A549 (cell line): ENCODE measurements around the gene HOXC11. TPM values are rescaled to one million over a fixed set of nuclear protein-coding genes. Genes with fewer than 3 reads are reported as not detected.
A peak's percentile ranks its signal among the peaks of the same experiment; 100 is the strongest.

Experiments
- ATAC-seq, 2 experiments: fragments of 200-7000 bp in 1 of 2; fragments of >200 bp in 1 of 2; cut with Nextera tagmentation in 1 of 2; cut with Tn5 transposase in 1 of 2; 3 replicates each; pipeline versions ENCODE4 v1.8.0 to v1.9.1; 2018 to 2020; ENCODE audit warnings: mild to moderate bottlenecking in 1 of 2, moderate library complexity in 1 of 2
- CTCF ChIA-PET: fragments of 300-600 bp; sonication (Branson Sonifier 250); formaldehyde crosslinking; extraction: SDS; loops from one replicate; lab custom pipeline; 2021; ENCODE audit warnings: antibody characterized with exemption, inconsistent platforms; lab: Yijun Ruan, JAX
- POLR2A ChIA-PET: fragments of 350-600 bp; formaldehyde crosslinking; extraction: SDS; loops from one replicate; lab custom pipeline; 2021; ENCODE audit warnings: antibody characterized with exemption, inconsistent platforms; lab: Yijun Ruan, JAX
- DNase-seq, 2 experiments: peaks; one replicate each; pipeline versions ENCODE4 v3.0.0 to v3.0.0-alpha.2; 2011 to 2016; ENCODE audit warnings: low read depth in 1 of 2, low spot score in 1 of 2
- FAIRE-seq: peaks from 2 replicates; lab custom pipeline; 2011; peaks lifted over from hg19 to GRCh38; lab: Jason Lieb, UNC
- H3K27ac ChIP-seq, 2 experiments: fragments of >200 bp; sonication (Bioruptor Twin); formaldehyde crosslinking; 3 replicates each; pipeline ENCODE4 v1.5.1; 2016 to 2017
- H3K4me1 ChIP-seq: fragments of >200 bp; sonication (Bioruptor Twin); formaldehyde crosslinking; 3 replicates; pipeline ENCODE4 v1.6.1; 2016
- H3K4me2 ChIP-seq: fragments of >200 bp; sonication (Bioruptor Twin); formaldehyde crosslinking; 3 replicates; pipeline ENCODE4 v1.6.1; 2016
- H3K4me3 ChIP-seq: fragments of >200 bp; sonication (Bioruptor Twin); formaldehyde crosslinking; 3 replicates; pipeline ENCODE4 v1.5.1; 2016
- H3K9me3 ChIP-seq: fragments of >200 bp; sonication (Bioruptor Twin); formaldehyde crosslinking; 3 replicates; pipeline ENCODE4 v1.6.1; 2016
- BHLHE40 ChIP-seq: IDR thresholded peaks from 2 replicates; pipeline ENCODE4 v1.6.1; 2012; ENCODE audit warnings: low read depth, low read length, inconsistent platforms
- CBX8 ChIP-seq: fragments of 200-600 bp; sonication (generic); IDR thresholded peaks from 2 replicates; pipeline ENCODE4 v1.6.1; 2016
- EHMT2 ChIP-seq: fragments of 200-600 bp; sonication (generic); IDR thresholded peaks from 2 replicates; pipeline ENCODE4 v1.6.1; 2016; ENCODE audit warnings: antibody characterized with exemption, low read depth, mild to moderate bottlenecking, moderate library complexity
- FOSB ChIP-seq: fragments of 250-450 bp; sonication (Bioruptor Pico); IDR thresholded peaks from 2 replicates; pipeline ENCODE4 v1.5.0; 2020; ENCODE audit warnings: mild to moderate bottlenecking, moderate library complexity
- FOSL2 ChIP-seq, 2 experiments: fragments of 450-650 bp in 1 of 2; fragments of >200 bp in 1 of 2; sonication (Bioruptor Twin) in 1 of 2; formaldehyde crosslinking; IDR thresholded peaks; 2 replicates each; pipeline versions ENCODE4 v1.5.0 to v1.6.1; 2016 to 2020; ENCODE audit warnings: mild to moderate bottlenecking in 1 of 2, moderate library complexity in 1 of 2
- HOXB5 ChIP-seq: fragments of 250-450 bp; sonication (Bioruptor Pico); IDR thresholded peaks from 2 replicates; pipeline ENCODE4 v1.5.0; 2020; ENCODE audit warnings: mild to moderate bottlenecking, moderate library complexity
- JUN ChIP-seq, 2 experiments: fragments of >200 bp; sonication (Bioruptor Twin); formaldehyde crosslinking; IDR thresholded peaks; 2 replicates in 1 of 2; 3 replicates in 1 of 2; pipeline ENCODE4 v1.6.1; 2016 to 2017
- JUNB ChIP-seq: fragments of >200 bp; sonication (Bioruptor Twin); formaldehyde crosslinking; IDR thresholded peaks from 2 replicates; pipeline ENCODE4 v1.6.1; 2016
- KDM5A ChIP-seq: fragments of 200-600 bp; sonication (generic); IDR thresholded peaks from 2 replicates; pipeline ENCODE4 v1.6.1; 2016; ENCODE audit warnings: antibody characterized with exemption, mild to moderate bottlenecking
- MAFK ChIP-seq: fragments of 450-650 bp; IDR thresholded peaks from 2 replicates; pipeline ENCODE4 v1.6.1; 2014; ENCODE audit not compliant: partially characterized antibody
- NFE2L2 ChIP-seq: fragments of 150-350 bp; conservative IDR thresholded peaks from 2 replicates; pipeline ENCODE4 v1.6.1; 2014; ENCODE audit warnings: low read length
- POLR2A ChIP-seq: IDR thresholded peaks from 2 replicates; pipeline ENCODE4 v1.6.1; 2012; ENCODE audit warnings: mild to moderate bottlenecking, low read length
- POLR2AphosphoS2 ChIP-seq: conservative IDR thresholded peaks from 2 replicates; pipeline ENCODE4 v1.6.1; 2012; ENCODE audit warnings: low read length, improper control_type of control experiment, inconsistent platforms
- RAD21 ChIP-seq, 2 experiments: fragments of >200 bp in 1 of 2; sonication (Bioruptor Twin) in 1 of 2; formaldehyde crosslinking in 1 of 2; IDR thresholded peaks in 1 of 2; conservative IDR thresholded peaks in 1 of 2; 2 replicates in 1 of 2; 3 replicates in 1 of 2; pipeline ENCODE4 v1.6.1; 2012 to 2018; ENCODE audit warnings: inconsistent platforms in 1 of 2
- RCOR1 ChIP-seq: fragments of 150-350 bp; IDR thresholded peaks from 2 replicates; pipeline ENCODE4 v1.6.1; 2014; ENCODE audit warnings: antibody characterized with exemption, low read length, low read depth
- RFX5 ChIP-seq: fragments of 450-650 bp; IDR thresholded peaks from 2 replicates; pipeline ENCODE4 v1.7.1; 2014; ENCODE audit warnings: antibody characterized with exemption, mild to moderate bottlenecking, moderate library complexity
- SMC3 ChIP-seq: fragments of >200 bp; sonication (Bioruptor Twin); formaldehyde crosslinking; IDR thresholded peaks from 3 replicates; pipeline ENCODE4 v1.6.1; 2018; ENCODE audit warnings: inconsistent platforms
- SREBF2 ChIP-seq: fragments of 450-650 bp; IDR thresholded peaks from 2 replicates; pipeline ENCODE4 v1.6.1; 2014; ENCODE audit warnings: mild to moderate bottlenecking, moderate library complexity
- TFCP2L1 ChIP-seq: fragments of 250-450 bp; sonication (Bioruptor Pico); IDR thresholded peaks from 2 replicates; pipeline ENCODE4 v1.5.0; 2021; ENCODE audit warnings: mild to moderate bottlenecking
- ZFP36 ChIP-seq: fragments of 450-650 bp; IDR thresholded peaks from 2 replicates; pipeline ENCODE4 v1.6.1; 2014; ENCODE audit warnings: borderline replicate concordance; ENCODE audit not compliant: partially characterized antibody
- ZNF302 ChIP-seq: fragments of 250-450 bp; sonication (Bioruptor Pico); IDR thresholded peaks from 2 replicates; pipeline ENCODE4 v1.9.0; 2021; ENCODE audit warnings: inconsistent platforms, mild to moderate bottlenecking, moderate library complexity
- WGBS: methylation state at CpG from one replicate; pipeline ENCODE4 v1.1.6; 2017; ENCODE audit errors: missing lambda C conversion rate; 5-methylcytosine and 5-hydroxymethylcytosine counted together
- polyA plus RNA-seq, 4 experiments: library from polyadenylated mRNA; depleted of rRNA in 3 of 4; stranded (reverse); fragments of >200 nt; fragmentation: RNase III in 1 of 4; extraction: RNeasy Plus Mini Kit Qiagen cat#74134 plus additional on column Dnase treatment in 1 of 4; gene quantifications; 2 replicates in 3 of 4; 3 replicates in 1 of 4; pipeline ENCODE4 v1.2.3, GENCODE V29; 2011 to 2017
- TF ChIP-seq, protein P1 (sequence below): fragments of 200-600 bp; sonication (generic); IDR thresholded peaks from 2 replicates; pipeline ENCODE4 v1.6.1; 2016; ENCODE audit warnings: antibody characterized with exemption, mild to moderate bottlenecking, moderate library complexity
- TF ChIP-seq, protein P2 (sequence below): fragments of 250-450 bp; sonication (Bioruptor Pico); IDR thresholded peaks from 2 replicates; pipeline ENCODE4 v1.5.0; 2021; ENCODE audit warnings: mild to moderate bottlenecking, moderate library complexity, borderline replicate concordance
- TF ChIP-seq, protein P3 (sequence below): IDR thresholded peaks from 2 replicates; pipeline ENCODE4 v1.6.1; 2012
- TF ChIP-seq, protein P4 (sequence below): fragments of >200 bp; sonication (Bioruptor Twin); formaldehyde crosslinking; IDR thresholded peaks from 3 replicates; pipeline ENCODE4 v1.5.1; 2016

Gene HOXC11
- polyA plus RNA-seq, 2 of the 4 experiments (the other 2 are of a cell fraction), result 0.45 to 0.58 TPM

GRCh38 chr12:53988541-53989226, 15.8 kb downstream of the HOXC11 start:
- ATAC-seq (peak in 1 of 2 experiments; percentile 32; a peak in 3 of 6 replicates), FAIRE-seq (no peak), DNase-seq (no peak)
- H3K4me3 ChIP-seq, result no peak overlapping the region; the same call in 2 of the 3 replicates
- H3K4me2 ChIP-seq, result peak overlapping the region; percentile 87
- no peaks in the 10 kb centered on the region for H3K9me3 ChIP-seq
- TF ChIP-seq JUNB (no peak), POLR2AphosphoS2 (no peak), BHLHE40 (no peak), FOSB (CRISPR knock-in tag) (no peak), JUN (IDR thresholded peaks at IDR 0.05) (no peak), ZNF302 (CRISPR knock-in tag) (no peak), POLR2A (no peak), KDM5A (no peak), ZFP36 (no peak), RFX5 (no peak), NFE2L2 (no peak), HOXB5 (CRISPR knock-in tag) (no peak), EHMT2 (no peak), RAD21 (conservative IDR thresholded peaks at IDR 0.05 in 1 of 2, IDR thresholded peaks at IDR 0.05 in 1 of 2) (no peak), CBX8 (no peak), FOSL2 (IDR thresholded peaks at IDR 0.05) (no peak), FOSL2 (CRISPR knock-in tag; IDR thresholded peaks at IDR 0.05) (no peak)
- TF ChIP-seq, protein P1, sequence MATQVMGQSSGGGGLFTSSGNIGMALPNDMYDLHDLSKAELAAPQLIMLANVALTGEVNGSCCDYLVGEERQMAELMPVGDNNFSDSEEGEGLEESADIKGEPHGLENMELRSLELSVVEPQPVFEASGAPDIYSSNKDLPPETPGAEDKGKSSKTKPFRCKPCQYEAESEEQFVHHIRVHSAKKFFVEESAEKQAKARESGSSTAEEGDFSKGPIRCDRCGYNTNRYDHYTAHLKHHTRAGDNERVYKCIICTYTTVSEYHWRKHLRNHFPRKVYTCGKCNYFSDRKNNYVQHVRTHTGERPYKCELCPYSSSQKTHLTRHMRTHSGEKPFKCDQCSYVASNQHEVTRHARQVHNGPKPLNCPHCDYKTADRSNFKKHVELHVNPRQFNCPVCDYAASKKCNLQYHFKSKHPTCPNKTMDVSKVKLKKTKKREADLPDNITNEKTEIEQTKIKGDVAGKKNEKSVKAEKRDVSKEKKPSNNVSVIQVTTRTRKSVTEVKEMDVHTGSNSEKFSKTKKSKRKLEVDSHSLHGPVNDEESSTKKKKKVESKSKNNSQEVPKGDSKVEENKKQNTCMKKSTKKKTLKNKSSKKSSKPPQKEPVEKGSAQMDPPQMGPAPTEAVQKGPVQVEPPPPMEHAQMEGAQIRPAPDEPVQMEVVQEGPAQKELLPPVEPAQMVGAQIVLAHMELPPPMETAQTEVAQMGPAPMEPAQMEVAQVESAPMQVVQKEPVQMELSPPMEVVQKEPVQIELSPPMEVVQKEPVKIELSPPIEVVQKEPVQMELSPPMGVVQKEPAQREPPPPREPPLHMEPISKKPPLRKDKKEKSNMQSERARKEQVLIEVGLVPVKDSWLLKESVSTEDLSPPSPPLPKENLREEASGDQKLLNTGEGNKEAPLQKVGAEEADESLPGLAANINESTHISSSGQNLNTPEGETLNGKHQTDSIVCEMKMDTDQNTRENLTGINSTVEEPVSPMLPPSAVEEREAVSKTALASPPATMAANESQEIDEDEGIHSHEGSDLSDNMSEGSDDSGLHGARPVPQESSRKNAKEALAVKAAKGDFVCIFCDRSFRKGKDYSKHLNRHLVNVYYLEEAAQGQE, result no peak
- TF ChIP-seq, protein P2, sequence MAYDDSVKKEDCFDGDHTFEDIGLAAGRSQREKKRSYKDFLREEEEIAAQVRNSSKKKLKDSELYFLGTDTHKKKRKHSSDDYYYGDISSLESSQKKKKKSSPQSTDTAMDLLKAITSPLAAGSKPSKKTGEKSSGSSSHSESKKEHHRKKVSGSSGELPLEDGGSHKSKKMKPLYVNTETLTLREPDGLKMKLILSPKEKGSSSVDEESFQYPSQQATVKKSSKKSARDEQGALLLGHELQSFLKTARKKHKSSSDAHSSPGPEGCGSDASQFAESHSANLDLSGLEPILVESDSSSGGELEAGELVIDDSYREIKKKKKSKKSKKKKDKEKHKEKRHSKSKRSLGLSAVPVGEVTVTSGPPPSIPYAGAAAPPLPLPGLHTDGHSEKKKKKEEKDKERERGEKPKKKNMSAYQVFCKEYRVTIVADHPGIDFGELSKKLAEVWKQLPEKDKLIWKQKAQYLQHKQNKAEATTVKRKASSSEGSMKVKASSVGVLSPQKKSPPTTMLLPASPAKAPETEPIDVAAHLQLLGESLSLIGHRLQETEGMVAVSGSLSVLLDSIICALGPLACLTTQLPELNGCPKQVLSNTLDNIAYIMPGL (CRISPR knock-in tag), result no peak
- TF ChIP-seq, protein P3, sequence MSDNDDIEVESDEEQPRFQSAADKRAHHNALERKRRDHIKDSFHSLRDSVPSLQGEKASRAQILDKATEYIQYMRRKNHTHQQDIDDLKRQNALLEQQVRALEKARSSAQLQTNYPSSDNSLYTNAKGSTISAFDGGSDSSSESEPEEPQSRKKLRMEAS, result no peak
- H3K27ac ChIP-seq, result peak overlapping the region in 1 of 2 experiments; percentile 16; a peak in 2 of 6 replicates
- peaks cover 29% of the 10 kb centered on the region for H3K4me1 ChIP-seq
- ChIA-PET CTCF (interaction anchor here (0.5 to 5.8 kb wide), 34 partner anchors 13 to 393 kb away, joined by 3 to 171 read pairs (median 4); partner anchors contain the start of genes HOXC12, HOXC5, HOXC8 and HOXC9), POLR2A (no interaction called here)
- WGBS, result 42% methylated on average over 5 of the region's 5 CpGs

- no peak for TF ChIP-seq FOSL2 (IDR thresholded peaks at IDR 0.05)
- TF ChIP-seq FOSL2 (CRISPR knock-in tag; IDR thresholded peaks at IDR 0.05), result no peak
- TF ChIP-seq POLR2AphosphoS2, result no peak
- TF ChIP-seq, protein P3, result 0 out of 2 replicates have a peak, but pooled peaks have one; percentile 33
- peak; percentile 91 for TF ChIP-seq SMC3
- TF ChIP-seq MAFK, result no peak
- TF ChIP-seq RCOR1, result no peak
- TF ChIP-seq RAD21 (conservative IDR thresholded peaks at IDR 0.05 in 1 of 2, IDR thresholded peaks at IDR 0.05 in 1 of 2), result peak; percentile 83 to 85
- no peak for TF ChIP-seq TFCP2L1 (CRISPR knock-in tag)
- TF ChIP-seq SREBF2, result no peak
- TF ChIP-seq JUNB, result no peak
- TF ChIP-seq, protein P4, sequence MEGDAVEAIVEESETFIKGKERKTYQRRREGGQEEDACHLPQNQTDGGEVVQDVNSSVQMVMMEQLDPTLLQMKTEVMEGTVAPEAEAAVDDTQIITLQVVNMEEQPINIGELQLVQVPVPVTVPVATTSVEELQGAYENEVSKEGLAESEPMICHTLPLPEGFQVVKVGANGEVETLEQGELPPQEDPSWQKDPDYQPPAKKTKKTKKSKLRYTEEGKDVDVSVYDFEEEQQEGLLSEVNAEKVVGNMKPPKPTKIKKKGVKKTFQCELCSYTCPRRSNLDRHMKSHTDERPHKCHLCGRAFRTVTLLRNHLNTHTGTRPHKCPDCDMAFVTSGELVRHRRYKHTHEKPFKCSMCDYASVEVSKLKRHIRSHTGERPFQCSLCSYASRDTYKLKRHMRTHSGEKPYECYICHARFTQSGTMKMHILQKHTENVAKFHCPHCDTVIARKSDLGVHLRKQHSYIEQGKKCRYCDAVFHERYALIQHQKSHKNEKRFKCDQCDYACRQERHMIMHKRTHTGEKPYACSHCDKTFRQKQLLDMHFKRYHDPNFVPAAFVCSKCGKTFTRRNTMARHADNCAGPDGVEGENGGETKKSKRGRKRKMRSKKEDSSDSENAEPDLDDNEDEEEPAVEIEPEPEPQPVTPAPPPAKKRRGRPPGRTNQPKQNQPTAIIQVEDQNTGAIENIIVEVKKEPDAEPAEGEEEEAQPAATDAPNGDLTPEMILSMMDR, result peak; percentile 89
- TF ChIP-seq, all 56 proteins: peak for 4
- Histone ChIP-seq H3K4me2 (peak overlapping the region; percentile 87), H3K4me3 (peak overlapping the region; percentile 39), H3K27ac (peak overlapping the region; percentile 15 to 69; a peak in 4 of 6 replicates), H3K4me1 (peaks cover 25% of the 10 kb centered on the region), H3K9me3 (no peaks in the 10 kb centered on the region)
- FAIRE-seq (no peak), DNase-seq (peak; percentile 69 to 77), ATAC-seq (peak in 1 of 2 experiments; percentile 63; a peak in 3 of 6 replicates)
- ChIA-PET POLR2A (no interaction called here), CTCF (interaction anchor here (0.6 to 28.7 kb wide), 36 partner anchors 10 to 392 kb away, joined by 3 to 1074 read pairs (median 8); partner anchors contain the start of genes HOXC5, HOXC8, HOXC9 and SMUG1)
- WGBS, result 17% methylated on average over 28 of the region's 28 CpGs
Measured at GRCh38 chr12:53989227-53990113, 16.5 kb downstream of the HOXC11 start.
